ENCODE data around the gene MRPL36. TPM values are rescaled to one million over a fixed set of nuclear protein-coding genes. Genes with fewer than 3 reads are reported as not detected.

Gene MRPL36
- total RNA-seq, 1 donor from 2014 or later, result 65.5 TPM

- peak; percentile 20 for DNase-seq
- no peak for ATAC-seq (ENCODE audit: poor library complexity)
- intact Hi-C loops (cut with DNase I), result loop anchor here (5.0 kb wide), 1 partner anchor 390 kb away; no protein-coding TSS in a partner anchor
These were observed 37.3 kb downstream of the MRPL36 start for GRCh38 chr5:1762121-1762882.

GRCh38 chr5:1761453-1761755 is 38.2 kb downstream of the MRPL36 start:
- no peak for DNase-seq
- no peak for ATAC-seq (ENCODE audit: poor library complexity)
- intact Hi-C loops (cut with DNase I), result loop anchor here (5.0 kb wide), 1 partner anchor 391 kb away; no protein-coding TSS in a partner anchor

GRCh38 chr5:1760656-1761452 is 38.8 kb downstream of the MRPL36 start:
- ATAC-seq (ENCODE audit: poor library complexity), result no peak
- intact Hi-C loops (cut with DNase I), result loop anchor here (5.0 kb wide), 1 partner anchor 391 kb away; no protein-coding TSS in a partner anchor
- peak; percentile 29 for DNase-seq

GRCh38 chr5:1760231-1760630 is 39.4 kb downstream of the MRPL36 start:
- no peak for DNase-seq
- intact Hi-C loops (cut with DNase I), result loop anchor here (5.0 kb wide), 1 partner anchor 392 kb away; no protein-coding TSS in a partner anchor
- ATAC-seq (ENCODE audit: poor library complexity), result no peak

- intact Hi-C loops (cut with DNase I), result no loop called here
- peak; percentile 27 for DNase-seq
- ATAC-seq (ENCODE audit: poor library complexity), result no peak
These were observed 40.2 kb downstream of the MRPL36 start for GRCh38 chr5:1759378-1759970.

GRCh38 chr5:1758574-1758973 is 41.1 kb downstream of the MRPL36 start:
- ATAC-seq (ENCODE audit: poor library complexity) (no peak), DNase-seq (no peak)
- intact Hi-C loops (cut with DNase I), result no loop called here

GRCh38 chr5:1757511-1757910 is 42.1 kb downstream of the MRPL36 start:
- DNase-seq, result peak; percentile 22
- intact Hi-C loops (cut with DNase I), result no loop called here
- no peak for ATAC-seq (ENCODE audit: poor library complexity)

- intact Hi-C loops (cut with DNase I), result no loop called here
These were observed 43.2 kb downstream of the MRPL36 start for GRCh38 chr5:1756481-1756880.

GRCh38 chr5:1755321-1755949 is 44.2 kb downstream of the MRPL36 start:
- DNase-seq (peak; percentile 13), ATAC-seq (ENCODE audit: poor library complexity) (no peak)
- intact Hi-C loops (cut with DNase I), result no loop called here

More at GRCh38 chr5:1756481-1756880, 43.2 kb downstream of the MRPL36 start:
- no peak for ATAC-seq (ENCODE audit: poor library complexity)
- no peak for DNase-seq

GRCh38 chr5:1754531-1755220 is 45.0 kb downstream of the MRPL36 start:
- DNase-seq (peak; percentile 33), ATAC-seq (ENCODE audit: poor library complexity) (no peak)
- intact Hi-C loops (cut with DNase I), result no loop called here

GRCh38 chr5:1753490-1753889 is 46.1 kb downstream of the MRPL36 start:
- no peak for DNase-seq
- intact Hi-C loops (cut with DNase I), result no loop called here
- no peak for ATAC-seq (ENCODE audit: poor library complexity)

GRCh38 chr5:1752881-1753280 is 46.8 kb downstream of the MRPL36 start:
- no peak for ATAC-seq (ENCODE audit: poor library complexity)
- intact Hi-C loops (cut with DNase I), result no loop called here
- peak; percentile 23 for DNase-seq

- ATAC-seq (ENCODE audit: poor library complexity) (no peak), DNase-seq (peak; percentile 24)
- intact Hi-C loops (cut with DNase I), result no loop called here
These were observed 47.5 kb downstream of the MRPL36 start for GRCh38 chr5:1751864-1752822.

- ATAC-seq (ENCODE audit: poor library complexity) (no peak), DNase-seq (peak; percentile 17)
- intact Hi-C loops (cut with DNase I), result no loop called here
These were observed 48.4 kb downstream of the MRPL36 start for GRCh38 chr5:1751026-1751863.

- intact Hi-C loops (cut with DNase I), result no loop called here
- DNase-seq, result peak; percentile 11
- no peak for ATAC-seq (ENCODE audit: poor library complexity)
These were observed 49.2 kb downstream of the MRPL36 start for GRCh38 chr5:1750469-1750868.

- DNase-seq (peak; percentile 19), ATAC-seq (ENCODE audit: poor library complexity) (no peak)
- intact Hi-C loops (cut with DNase I), result no loop called here
These were observed 50.1 kb downstream of the MRPL36 start for GRCh38 chr5:1749346-1750124.
